GM12878 (cell line): Measurements from ENCODE around the gene SOBP. TPM values are rescaled to one million over a fixed set of nuclear protein-coding genes. Genes with fewer than 3 reads are reported as not detected.

ENCODE experiments used
- ATAC-seq: fragments of 200-7000 bp; cut with Tn5 transposase; 3 replicates; pipeline ENCODE4 v1.9.1; 2020; ENCODE audit warnings: mild to moderate bottlenecking, moderate library complexity
- BruUV-seq: library from RNA; stranded (reverse); fragments of 400-500 nt; replicated peaks from 2 replicates; lab custom pipeline; 2021; lab: Mats Ljungman, UMichigan
- CTCF ChIA-PET: fragments of 300-600 bp; sonication (Branson Sonifier 250); formaldehyde crosslinking; extraction: SDS; loops from one replicate; lab custom pipeline; 2021; ENCODE audit warnings: inconsistent platforms; lab: Yijun Ruan, JAX
- POLR2A ChIA-PET: fragments of 350-600 bp; formaldehyde crosslinking; extraction: SDS; loops from one replicate; lab custom pipeline; 2021; ENCODE audit warnings: inconsistent platforms; lab: Charles Lee
- RAD21 ChIA-PET: fragments of 300-600 bp; sonication (Branson Sonifier 250); formaldehyde crosslinking; loops from one replicate; lab custom pipeline; 2023; ENCODE audit warnings: antibody characterized with exemption; ENCODE audit not compliant: unreplicated experiment; lab: Charles Lee
- SMC1A ChIA-PET: fragments of 300-600 bp; sonication (Branson Sonifier 250); formaldehyde crosslinking; loops from one replicate; lab custom pipeline; 2023; ENCODE audit not compliant: unreplicated experiment, uncharacterized antibody; lab: Charles Lee
- DNase-seq: peaks from one replicate; pipeline ENCODE4 v3.0.0-alpha.2; 2011; ENCODE audit warnings: low read depth, low spot score
- FAIRE-seq: peaks from 3 replicates; lab custom pipeline; 2011; peaks lifted over from hg19 to GRCh38; lab: Jason Lieb, UNC
- H2AFZ ChIP-seq: 2 replicates; pipeline ENCODE4 v1.6.0; 2011; ENCODE audit warnings: low read depth, low read length, control low read depth; ENCODE audit not compliant: control insufficient read depth
- H3K27ac ChIP-seq: 2 replicates; pipeline ENCODE4 v1.5.1; 2011; ENCODE audit warnings: control low read depth; ENCODE audit not compliant: control insufficient read depth, insufficient read depth
- H3K27me3 ChIP-seq, 2 experiments: replicated peaks in 1 of 2; 2 replicates each; pipeline versions ENCODE4 v1.6.0 to v1.6.1; 2011; ENCODE audit warnings: low read length in 1 of 2; ENCODE audit not compliant: control insufficient read depth in 2 of 2, insufficient read depth in 2 of 2
- H3K36me3 ChIP-seq, 2 experiments: 2 replicates each; pipeline ENCODE4 v1.5.1; 2011; ENCODE audit warnings: low read length in 1 of 2; ENCODE audit not compliant: control insufficient read depth in 2 of 2, insufficient read depth in 2 of 2
- H3K4me1 ChIP-seq: 2 replicates; pipeline ENCODE4 v1.6.1; 2011; ENCODE audit warnings: mild to moderate bottlenecking, low read length, moderate library complexity, mixed read lengths; ENCODE audit not compliant: control insufficient read depth, insufficient read depth
- H3K4me2 ChIP-seq: 2 replicates; pipeline ENCODE4 v1.6.0; 2011; ENCODE audit warnings: control low read depth; ENCODE audit not compliant: control insufficient read depth, insufficient read depth
- H3K4me3 ChIP-seq: fragments of 200-600 bp; sonication (generic); 2 replicates; pipeline ENCODE4 v1.5.1; 2016
- H3K79me2 ChIP-seq: 2 replicates; pipeline ENCODE4 v1.6.0; 2011; ENCODE audit warnings: low read length; ENCODE audit not compliant: control insufficient read depth, insufficient read depth
- H3K9ac ChIP-seq: 2 replicates; pipeline ENCODE4 v1.8.0; 2011; ENCODE audit warnings: low read length, control low read depth, mixed read lengths; ENCODE audit not compliant: control insufficient read depth, insufficient read depth
- H3K9me3 ChIP-seq: replicated peaks from 3 replicates; pipeline ENCODE4 v1.5.1; 2011; ENCODE audit warnings: mild to moderate bottlenecking, low read length; ENCODE audit not compliant: control insufficient read depth, insufficient read depth
- H4K20me1 ChIP-seq: 2 replicates; pipeline ENCODE4 v1.6.0; 2011; ENCODE audit not compliant: control insufficient read depth, insufficient read depth
- E2F8 ChIP-seq: fragments of 450-650 bp; IDR thresholded peaks from 2 replicates; pipeline ENCODE4 v1.6.1; 2018; ENCODE audit warnings: mild to moderate bottlenecking, low read depth, moderate library complexity; ENCODE audit not compliant: partially characterized antibody
- HDAC6 ChIP-seq: fragments of 200-600 bp; sonication (generic); IDR thresholded peaks from one replicate; pipeline ENCODE4 v1.8.0; 2017; ENCODE audit warnings: antibody characterized with exemption; ENCODE audit not compliant: unreplicated experiment
- NRF1 ChIP-seq: conservative IDR thresholded peaks from 2 replicates; pipeline ENCODE4 v1.6.1; 2011; ENCODE audit warnings: mild to moderate bottlenecking, low read depth, low read length, improper control_type of control experiment
- SMC3 ChIP-seq: IDR thresholded peaks from 2 replicates; pipeline ENCODE4 v1.6.1; 2011; ENCODE audit warnings: low read length, improper control_type of control experiment, borderline replicate concordance
- TCF3 ChIP-seq: IDR thresholded peaks from 2 replicates; pipeline ENCODE4 v1.6.1; 2012; ENCODE audit warnings: low read depth, mild to moderate bottlenecking, low read length, borderline replicate concordance; ENCODE audit not compliant: insufficient read depth
- ZNF687 ChIP-seq: fragments of 450-650 bp; IDR thresholded peaks from 2 replicates; pipeline ENCODE4 v1.6.1; 2017; ENCODE audit warnings: mild to moderate bottlenecking, moderate library complexity
- WGBS: methylation state at CpG from one replicate; pipeline ENCODE4 v1.1.6; 2016; ENCODE audit warnings: low lambda C conversion rate; ENCODE audit not compliant: insufficient replicate concordance, insufficient coverage; ENCODE audit errors: missing lambda C conversion rate; 5-methylcytosine and 5-hydroxymethylcytosine counted together
- in situ Hi-C: fragments of 300-500 bp; cut with MboI; formaldehyde crosslinking; loops from 9 replicates; pipeline ENCODE4 v1.14.3; 2018; ENCODE audit warnings: mixed read lengths
- intact Hi-C: fragments of 100-400 bp; cut with micrococcal nuclease; formaldehyde crosslinking; loops from one replicate; pipeline ENCODE4 v1.14.2; 2022; ENCODE audit not compliant: unreplicated experiment
- polyA plus RNA-seq, 11 experiments: library from polyadenylated mRNA; depleted of rRNA in 4 of 11; unstranded in 6 of 11; stranded (reverse) in 5 of 11; fragments of >200 nt; fragmentation: Nextera tagmentation in 4 of 11; fragmentation: Illumina TruSeq in 1 of 11; extraction: Ambion mirVana in 4 of 11; extraction: Trizol in 1 of 11; gene quantifications; 1 replicate in 1 of 11; 2 replicates in 10 of 11; pipeline versions ENCODE4 v1.2.1 to v1.2.3, GENCODE V29; 2011 to 2016; ENCODE audit warnings: inconsistent platforms in 2 of 11, missing spikeins in 2 of 11, low read depth in 1 of 11
- total RNA-seq, 4 experiments: library from RNA; depleted of rRNA in 3 of 4; stranded (reverse); fragments of >200 nt in 3 of 4; fragmentation: Illumina TruSeq in 1 of 4; extraction: Trizol in 1 of 4; gene quantifications; 2 replicates each; pipeline versions ENCODE4 v1.2.1 to v1.2.3, GENCODE V29; 2013 to 2021

SOBP gene
- total and polyA plus RNA-seq, 10 of the 15 experiments (the other 5 are each of a cell fraction or from before 2014, with no cell fraction given): 0.49 to 1.9 (median 0.78) TPM

- no peak overlapping the region for H3K9ac ChIP-seq
- H2AFZ ChIP-seq: no peak overlapping the region
- no peaks in the 10 kb centered on the region for H4K20me1 ChIP-seq
- CTCF ChIA-PET: interaction anchor here (1.5 to 1.7 kb wide), 2 partner anchors 58 to 259 kb away, joined by 4 to 5 read pairs; no protein-coding TSS in a partner anchor
- SMC1A ChIA-PET: interaction anchor here (0.7 to 1.8 kb wide), 5 partner anchors 8 to 91 kb away, joined by 3 to 4 read pairs (median 3); no protein-coding TSS in a partner anchor
- H3K9me3 ChIP-seq: no peaks in the 10 kb centered on the region
- no peaks in the 10 kb centered on the region for H3K79me2 ChIP-seq
- intact Hi-C loops (no loop called here), in situ Hi-C loops (no loop called here)
- peaks cover 0 to 3% of the 10 kb centered on the region in 2 experiments; a peak in 2 of 4 replicates for H3K27me3 ChIP-seq
- no peak overlapping the region for H3K4me2 ChIP-seq
- H3K27ac ChIP-seq: no peak overlapping the region
- 46% methylated on average over 5 of the region's 5 CpGs for WGBS
- no peak for TF ChIP-seq TCF3
- no peak for TF ChIP-seq ZNF687
- no peak for TF ChIP-seq E2F8
- no peak for TF ChIP-seq SMC3
- no peak for TF ChIP-seq HDAC6
- TF ChIP-seq NRF1: no peak
- no peak for ATAC-seq
- DNase-seq: no peak
- H3K4me1 ChIP-seq: no peaks in the 10 kb centered on the region
- no peak overlapping the region for H3K4me3 ChIP-seq
- BruUV-seq: no TSS peak
- RAD21 ChIA-PET: no interaction called here
- no peaks in the 10 kb centered on the region for H3K36me3 ChIP-seq
- no peak for FAIRE-seq
- POLR2A ChIA-PET: no interaction called here
Measured at GRCh38 chr6:107589199-107589598, 99.3 kb downstream of the SOBP start.
